HG03565 (cell line): ENCODE measurements around the gene ANK3.

Experiments
- ATAC-seq: cut with Tn5 transposase; IDR thresholded peaks from one replicate; pipeline ENCODE4 v1.9.1; 2021; ENCODE audit warnings: mild to moderate bottlenecking, moderate library complexity; ENCODE audit not compliant: unreplicated experiment

The ANK3 gene

DNA sequence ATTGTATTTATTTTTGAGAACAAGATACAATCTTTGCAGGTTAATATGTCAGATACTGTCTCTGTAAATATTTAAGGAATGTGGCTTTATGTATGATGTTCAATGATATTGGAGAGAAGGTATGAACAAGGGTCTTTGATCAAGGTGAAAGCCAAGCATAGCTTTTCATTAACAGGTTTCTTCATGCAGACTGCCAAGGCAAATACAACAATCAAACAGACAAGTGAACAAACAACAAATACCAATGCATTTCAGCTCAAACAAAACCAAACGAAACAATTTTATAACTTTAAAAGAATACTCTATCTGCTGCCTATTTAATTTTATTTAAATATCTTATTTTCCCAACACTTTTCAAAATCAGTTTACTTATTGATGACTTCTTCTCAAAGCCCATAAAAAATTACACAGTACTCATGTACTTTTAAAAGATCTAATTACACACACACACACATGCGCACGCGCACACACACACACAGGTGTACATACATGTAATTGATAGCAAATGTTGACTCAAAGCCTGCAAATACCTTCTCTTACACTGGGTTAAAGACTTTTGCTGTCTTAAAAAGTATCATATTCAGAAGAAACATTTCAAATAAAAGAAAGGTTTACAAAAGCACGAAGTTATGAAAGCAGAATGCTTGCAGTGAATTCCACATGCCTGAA, 282.2 kb downstream of the ANK3 start:
- ATAC-seq = no peak

DNA sequence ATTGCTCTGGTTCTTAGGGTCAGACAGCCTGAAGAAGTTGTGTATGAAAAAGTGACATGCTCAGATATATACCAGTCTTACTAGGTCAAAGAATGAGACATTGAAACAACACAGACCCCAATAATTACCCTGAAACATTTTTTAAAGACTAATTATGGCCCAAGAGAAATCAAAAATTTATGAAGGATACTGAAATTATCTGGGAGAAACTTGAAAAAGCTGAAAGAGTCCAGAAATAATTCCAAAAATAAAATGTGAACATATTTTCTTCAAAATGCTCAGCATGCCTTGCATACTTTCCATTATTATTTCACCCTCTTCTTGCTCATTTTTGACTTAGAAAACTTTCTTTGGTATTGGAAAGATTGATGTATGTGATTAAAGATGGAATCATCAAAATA, 284.4 kb downstream of the ANK3 start:
- no peak for ATAC-seq

DNA sequence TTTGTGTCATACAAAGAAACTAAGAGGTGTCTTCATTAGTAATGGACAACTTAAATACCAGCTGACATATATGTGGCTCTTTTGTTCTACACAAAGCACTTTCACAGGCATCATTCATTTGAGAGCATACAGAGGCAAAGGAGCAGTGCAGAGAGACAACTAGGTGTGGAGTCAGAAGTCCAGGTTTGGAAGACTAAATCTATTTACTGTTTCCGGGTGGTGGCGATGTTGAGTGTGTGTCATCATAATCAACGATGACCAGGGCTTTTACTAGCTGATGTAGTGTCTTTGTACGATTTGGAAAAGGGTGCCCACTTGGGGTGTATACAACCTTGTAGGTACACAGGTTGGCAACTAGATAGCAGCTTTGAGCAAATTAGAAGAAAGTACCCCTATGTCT, 287.9 kb downstream of the ANK3 start:
- ATAC-seq = no peak

DNA sequence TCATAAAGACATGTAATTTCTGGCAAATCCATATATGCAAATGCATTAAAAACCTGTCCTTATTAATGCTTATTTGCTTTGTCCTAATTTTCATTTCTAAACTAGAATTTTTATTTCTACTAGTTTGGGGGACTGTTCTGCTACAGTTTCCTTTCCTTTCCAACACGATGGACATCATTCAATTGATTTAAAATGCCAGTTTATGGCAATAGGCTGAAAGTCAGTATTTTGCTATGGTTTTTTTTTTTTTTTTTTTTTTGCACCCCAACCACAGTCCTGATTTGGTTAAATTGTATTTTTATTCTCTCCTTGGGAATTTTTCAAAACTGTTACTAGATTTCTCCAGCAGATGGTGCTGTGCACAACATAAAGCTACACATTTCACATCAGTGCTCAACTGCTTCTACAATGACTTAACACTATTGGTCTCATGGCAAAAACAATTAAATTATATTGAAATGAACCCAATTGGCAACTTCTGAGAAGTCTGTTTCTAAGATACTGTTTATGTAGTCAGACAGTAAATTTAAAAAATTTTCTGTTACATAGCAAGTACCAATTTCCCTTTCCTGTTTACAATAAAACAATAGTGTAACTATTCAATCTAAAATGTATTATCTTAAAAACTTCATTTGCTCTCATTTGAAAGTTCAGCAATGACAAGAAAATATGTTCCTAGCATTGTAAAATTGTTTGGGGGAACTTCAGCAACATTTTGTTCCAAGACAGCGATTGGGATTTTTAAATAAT, 289.5 kb downstream of the ANK3 start:
- ATAC-seq = peak; percentile 39

DNA sequence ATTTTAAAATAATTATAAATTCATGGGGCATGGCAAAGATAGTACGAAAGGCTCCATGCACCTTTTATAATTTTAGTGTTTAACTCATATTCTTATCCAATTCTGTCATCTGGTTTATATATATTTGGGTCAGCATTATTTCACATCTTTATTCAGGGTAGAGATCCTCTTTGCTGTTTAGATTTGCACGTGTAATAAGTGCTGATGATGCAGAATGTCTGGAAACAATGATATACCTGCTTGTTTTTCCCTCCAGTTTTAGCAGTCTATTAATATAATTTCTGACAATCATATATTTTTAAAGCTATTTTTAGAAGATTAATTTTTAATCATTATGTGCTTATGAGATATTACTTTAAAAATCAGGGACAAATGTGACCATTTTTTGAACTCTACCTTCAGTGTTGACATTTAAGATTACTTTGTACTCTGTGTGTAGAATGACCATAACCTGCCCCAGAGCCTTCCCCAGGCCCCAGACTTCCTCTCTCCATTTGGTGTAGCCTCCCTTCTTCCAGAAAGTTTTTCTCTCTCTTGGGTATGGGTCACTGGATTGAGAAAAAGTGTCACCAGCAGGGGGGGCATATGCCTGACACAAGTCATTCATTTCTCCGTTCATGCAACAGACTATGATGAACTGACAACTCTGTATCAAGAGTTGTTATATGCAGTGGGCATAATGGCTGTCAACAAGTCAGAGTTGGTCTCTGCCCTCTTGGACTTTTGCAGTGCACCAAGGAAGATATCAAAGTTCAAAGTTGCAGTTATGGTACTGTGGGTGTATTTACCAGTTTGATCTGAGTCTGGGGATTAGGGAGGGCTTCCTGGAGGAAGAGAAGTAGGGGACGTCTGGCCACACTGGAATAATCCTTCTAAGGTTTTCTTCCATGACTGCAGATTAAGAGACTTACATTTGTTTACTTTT, 290.7 kb downstream of the ANK3 start:
- no peak for ATAC-seq

DNA sequence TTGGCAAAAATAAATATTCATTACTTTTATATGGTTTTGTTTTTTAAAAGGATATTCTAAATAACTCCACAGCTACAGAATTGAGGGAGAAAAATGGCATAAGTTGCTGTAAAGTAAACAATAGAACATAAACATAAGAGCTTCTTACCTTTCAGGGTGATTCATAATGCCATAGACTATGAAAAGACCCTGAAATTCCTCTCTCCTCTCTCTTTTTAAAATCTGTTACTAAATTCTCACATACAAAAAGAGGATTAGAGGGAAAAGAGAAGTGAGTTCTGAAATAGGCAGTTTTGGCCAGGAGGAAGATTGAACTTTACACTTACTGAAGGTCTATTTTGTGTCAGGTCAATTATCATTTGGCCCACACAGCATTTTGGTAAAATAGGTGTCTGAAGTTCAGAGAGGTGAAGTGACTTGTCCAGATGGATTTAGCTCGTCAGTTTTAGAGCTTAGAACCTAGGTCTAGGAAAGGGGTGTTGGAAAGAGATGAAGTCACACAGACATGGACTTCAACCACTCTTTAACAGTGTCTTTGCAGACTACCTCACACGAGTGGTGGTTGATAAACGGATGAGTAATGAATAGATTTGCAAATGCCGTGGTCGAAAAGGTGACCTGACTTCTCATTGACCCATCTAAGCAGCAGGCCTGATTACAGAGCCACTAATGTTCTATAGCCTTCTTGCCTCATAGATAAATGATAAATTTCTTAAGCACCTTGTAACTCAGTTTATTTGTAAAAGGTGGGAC, 292.7 kb downstream of the ANK3 start:
- peak; percentile 70 for ATAC-seq

DNA sequence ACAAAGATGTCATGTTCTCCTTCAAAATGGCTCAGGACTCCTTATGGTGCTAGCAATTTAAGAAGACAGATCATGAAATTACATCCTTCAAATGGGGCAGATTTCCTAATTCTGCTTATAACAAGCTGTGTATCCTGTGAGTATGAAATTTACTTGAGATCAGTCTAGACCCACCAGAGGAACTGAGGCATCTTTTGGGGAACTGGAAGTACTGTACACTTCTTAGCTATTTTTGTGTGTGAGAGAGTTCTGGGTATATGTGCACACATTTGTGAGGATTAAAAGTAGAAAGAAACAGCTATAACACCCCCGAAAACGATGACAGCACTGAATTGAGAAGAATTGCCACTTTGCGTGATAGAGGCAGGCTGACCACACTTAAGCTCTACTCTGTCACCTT, 296.4 kb downstream of the ANK3 start:
- ATAC-seq = peak; percentile 78

DNA sequence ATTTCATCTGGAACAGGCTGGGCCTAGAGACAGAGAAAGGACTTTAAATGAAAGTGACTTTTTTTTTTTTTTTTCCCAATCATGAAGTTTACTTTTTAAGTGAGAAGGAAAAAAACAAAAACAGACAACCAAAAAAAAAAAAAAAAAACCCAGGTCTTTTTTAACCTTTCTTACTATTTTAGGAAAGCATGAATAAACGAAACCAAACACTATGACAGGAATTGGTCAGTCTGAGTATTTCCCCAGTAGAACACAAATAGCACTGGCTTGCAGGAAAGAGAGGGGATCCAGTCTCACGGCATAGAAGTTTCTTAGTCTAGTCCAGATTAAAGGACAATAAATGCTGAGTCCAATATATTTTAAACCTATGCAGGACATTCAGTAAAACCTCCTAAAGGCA, 302.8 kb downstream of the ANK3 start:
- ATAC-seq = peak; percentile 93

DNA sequence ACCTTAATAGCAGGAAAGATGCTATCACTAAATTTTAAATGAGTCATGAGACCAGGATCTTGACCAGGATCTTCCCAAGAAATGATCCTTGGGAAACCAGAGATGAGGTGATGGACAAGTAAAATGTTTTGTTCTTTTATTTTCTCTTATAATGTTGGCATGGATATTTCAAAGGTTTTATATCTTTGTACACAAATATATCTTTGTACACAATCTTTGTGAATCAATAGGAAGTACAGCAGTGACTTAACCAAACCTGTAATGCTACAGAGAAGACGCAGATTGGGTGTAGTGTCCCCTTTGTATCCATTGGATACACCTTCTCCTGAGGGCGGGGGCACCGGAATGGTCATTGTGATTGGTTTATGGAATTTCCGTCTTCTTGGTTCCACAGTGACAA, 303.3 kb downstream of the ANK3 start:
- ATAC-seq = no peak

DNA sequence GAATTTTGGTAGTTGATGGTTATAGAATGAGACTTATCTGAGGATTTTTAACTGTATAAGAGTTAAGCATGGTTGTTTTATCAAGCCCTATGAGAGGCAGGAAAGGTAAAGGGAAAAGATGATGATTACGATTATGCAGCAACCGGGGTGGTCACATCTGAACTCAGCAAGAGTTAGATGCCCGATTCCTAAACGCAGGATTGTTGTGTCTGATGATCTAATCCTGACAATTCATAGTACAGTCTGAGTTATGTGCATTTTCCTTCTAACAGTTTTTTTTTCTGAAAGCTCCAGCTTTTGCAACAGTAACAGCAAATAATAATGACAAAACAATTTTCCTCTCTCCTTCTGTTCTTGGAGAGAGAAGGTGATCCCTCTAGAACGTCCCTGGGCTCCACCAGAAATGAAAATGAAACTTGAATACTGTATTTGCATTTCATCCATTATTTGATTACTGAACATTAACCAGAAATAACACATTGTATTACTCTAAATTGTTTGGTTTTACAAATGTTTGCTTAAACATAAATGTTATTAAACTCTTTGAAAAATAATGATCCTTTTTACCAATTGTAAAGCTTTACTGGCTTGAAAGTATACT, 306.8 kb downstream of the ANK3 start:
- ATAC-seq = no peak

DNA sequence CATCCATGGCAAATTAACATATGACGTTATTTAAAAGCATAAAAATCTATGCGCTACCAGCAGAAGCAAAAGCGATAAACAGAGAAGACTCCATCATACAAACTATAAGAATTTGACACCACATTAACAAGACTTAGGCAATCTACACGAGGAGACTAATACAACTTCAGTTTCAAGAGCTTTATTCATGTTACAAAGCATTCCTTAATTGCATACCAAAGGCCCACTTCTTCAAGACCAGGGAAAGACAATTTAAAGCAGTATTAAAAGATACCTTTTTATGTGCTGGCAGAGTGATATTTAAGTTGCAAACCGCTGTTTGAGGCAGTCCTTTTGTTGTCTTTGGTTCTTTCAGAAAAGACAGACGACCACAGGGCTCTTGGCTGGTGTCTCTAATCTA, 307.3 kb downstream of the ANK3 start:
- ATAC-seq = no peak

DNA sequence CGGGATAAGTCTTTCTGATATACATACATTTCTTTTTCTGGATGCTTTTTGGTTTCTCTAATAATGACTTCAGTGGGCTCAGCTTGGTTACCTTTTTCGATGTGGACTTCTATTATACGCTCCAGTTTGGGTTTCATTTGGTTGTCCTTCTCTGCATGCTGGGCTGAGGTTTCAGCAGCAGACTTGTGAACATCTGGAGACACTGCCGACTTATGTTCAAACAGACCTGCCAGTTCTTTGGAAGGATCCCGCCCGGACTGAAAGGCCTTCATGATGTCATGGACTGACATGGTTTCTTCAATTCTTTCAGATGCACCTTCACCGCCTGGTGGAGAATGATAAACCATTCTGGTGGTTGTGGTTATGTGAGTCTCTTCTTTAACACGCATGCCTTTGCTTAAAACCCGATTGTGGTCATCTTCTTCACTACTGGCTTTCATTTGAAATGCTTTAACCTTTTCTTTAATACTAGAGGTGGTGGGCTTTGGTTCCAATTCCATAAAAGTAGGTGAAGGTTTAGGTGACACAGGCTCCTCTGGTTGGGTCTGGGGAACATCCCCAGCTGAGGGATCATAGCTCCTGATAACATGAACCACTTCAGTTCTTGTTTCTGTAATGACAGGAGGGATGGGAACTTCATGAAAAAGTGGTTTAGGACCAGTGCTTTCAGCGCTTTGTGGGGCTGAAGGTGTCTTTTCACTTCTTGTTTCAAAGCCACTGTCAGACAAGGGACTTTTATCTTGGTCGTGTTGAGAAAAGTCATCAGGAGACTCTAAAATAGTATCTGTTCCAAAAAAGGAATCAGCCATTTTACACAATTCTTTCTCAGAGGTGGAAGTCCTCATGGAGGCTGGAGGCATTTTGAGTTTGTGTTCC, 315.7 kb downstream of the ANK3 start:
- ATAC-seq = peak; percentile 85

DNA sequence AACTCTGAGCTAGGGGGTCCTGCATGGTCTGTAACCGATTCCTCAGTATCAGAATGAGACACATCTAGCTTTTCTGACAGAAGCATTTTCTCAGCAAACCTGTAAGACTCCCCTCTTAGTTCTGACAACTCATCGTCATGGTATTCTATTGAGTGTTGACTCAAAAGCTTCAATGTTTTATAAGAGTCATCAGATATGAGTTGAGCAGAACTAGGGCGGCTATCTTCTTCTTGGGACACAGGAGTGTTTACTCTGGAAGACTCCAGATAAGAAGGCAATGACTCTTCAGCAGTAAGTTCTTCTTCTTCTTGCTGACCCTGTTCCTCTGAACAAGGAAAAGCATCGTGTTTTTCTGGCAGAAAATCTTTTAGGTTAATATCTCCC, 316.3 kb downstream of the ANK3 start:
- ATAC-seq = no peak

DNA sequence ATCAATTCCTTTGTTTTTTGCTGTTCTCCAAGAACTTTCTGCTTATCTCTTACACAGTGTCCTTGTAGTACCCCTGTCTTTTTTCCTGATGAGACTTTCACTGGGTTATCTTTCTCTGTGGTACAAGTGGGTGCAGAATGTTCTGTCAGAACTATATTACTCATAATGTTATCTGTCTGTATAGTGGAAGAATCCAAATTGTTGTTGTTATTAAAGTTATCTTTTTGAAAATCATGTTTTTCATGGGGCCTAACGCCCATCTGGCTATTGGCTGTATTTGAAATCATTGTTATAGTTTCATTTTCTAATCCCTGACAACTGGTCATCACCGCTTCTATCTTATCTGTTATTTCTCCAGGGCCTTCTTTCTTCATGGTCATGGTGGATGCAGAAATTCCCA, 320.4 kb downstream of the ANK3 start:
- no peak for ATAC-seq

DNA sequence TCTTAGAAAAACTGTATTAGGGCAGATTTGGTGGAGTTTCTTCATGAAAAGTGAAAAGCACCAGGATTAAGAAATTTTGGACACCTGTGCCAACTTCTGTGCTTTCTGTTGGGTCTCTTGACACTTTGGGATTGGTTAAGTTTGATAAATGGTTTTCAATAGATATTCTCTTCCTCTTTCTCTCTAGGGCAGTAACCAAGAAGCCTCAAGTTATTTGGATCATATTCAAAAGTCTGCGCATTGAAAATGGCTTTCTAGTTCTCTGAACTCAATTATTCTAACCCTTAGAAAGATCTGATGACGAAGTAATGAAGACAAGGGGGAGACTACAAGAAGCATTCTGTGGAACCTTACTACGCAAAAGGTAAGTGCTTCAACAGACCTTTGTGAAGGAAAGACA, 339.3 kb downstream of the ANK3 start:
- ATAC-seq = no peak

DNA sequence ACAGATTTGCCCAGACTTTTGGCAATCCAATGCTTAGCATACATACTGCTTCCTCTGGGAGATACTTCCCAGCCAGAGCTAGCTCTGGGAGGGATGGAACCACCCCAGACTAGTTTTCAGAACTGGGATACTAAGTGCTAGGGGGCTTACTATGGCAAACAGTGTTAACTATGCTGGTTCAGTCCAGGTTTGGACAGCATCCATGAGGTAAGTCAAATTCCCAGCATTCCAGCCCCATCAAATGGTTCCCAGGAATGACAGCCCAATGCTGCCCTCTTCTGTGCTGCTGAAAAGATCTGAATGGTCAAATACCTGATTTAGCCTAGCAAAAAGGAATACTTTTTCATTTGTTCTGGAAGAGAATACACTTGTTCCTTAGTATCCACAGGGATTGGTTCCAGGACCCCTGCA, 341.6 kb downstream of the ANK3 start:
- ATAC-seq = no peak

DNA sequence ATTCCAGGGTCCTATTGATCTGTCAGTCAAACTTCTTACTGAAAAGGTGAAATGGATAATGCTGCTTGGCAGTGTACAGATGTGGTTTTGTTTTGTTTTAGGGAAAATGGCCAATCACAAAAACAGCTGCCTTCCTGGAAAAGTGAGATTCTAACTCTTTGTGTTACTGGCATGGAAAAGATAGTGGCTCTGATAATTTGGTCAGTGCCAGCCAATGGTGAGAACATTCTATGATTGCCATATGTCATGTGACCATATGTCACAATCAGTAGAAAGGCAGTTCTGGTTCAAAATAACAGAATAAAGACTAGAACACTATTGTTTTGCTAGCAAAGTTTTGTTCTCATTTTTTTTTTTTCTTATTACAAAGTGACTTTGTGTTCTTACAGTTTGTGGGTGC, 344.1 kb downstream of the ANK3 start:
- ATAC-seq = no peak

DNA sequence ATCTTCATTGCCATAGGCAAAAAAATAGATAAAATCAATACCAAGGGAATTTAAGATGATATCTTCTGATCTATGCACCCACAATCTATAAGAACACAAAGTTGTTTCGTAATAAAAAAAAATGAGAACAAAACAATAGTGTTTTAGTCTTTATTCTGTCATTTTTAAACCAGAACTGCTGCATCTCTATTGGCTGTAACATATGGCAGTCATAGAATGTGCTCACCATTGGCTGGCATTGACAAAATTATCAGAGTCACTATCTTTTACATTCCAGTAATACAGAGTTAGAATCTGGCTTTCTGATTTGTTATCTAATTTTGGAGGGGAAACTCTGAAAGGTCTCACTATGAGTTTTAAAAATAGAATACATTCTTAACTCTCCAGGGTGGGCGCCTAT, 344.7 kb downstream of the ANK3 start:
- ATAC-seq = no peak

DNA sequence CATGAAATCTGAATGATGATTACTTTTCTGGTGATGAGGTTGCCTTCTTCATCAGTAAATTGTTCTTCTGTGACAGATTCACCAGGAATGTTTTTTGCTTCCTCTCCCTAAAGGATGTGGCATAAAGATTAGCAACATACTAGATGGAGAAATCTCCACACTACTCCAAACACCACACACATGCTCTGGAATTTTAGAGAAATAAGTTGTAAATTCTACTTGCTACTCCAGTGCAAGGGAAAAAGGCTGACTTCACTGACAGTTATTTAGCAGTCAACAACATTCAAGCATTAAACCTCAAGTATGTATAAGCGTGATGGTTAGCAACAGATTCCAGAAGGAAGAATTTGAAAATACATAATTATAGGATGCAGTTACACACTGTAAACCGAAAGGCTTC, 345.4 kb downstream of the ANK3 start:
- no peak for ATAC-seq
